Heart right ventricle (tissue), 16 donors: ENCODE results near the gene CHD3. TPM values are rescaled to one million over a fixed set of nuclear protein-coding genes. Genes with fewer than 3 reads are reported as not detected.

ENCODE experiments used
- ATAC-seq, 8 donors: fragments of 200-7000 bp; cut with Tn5 transposase; one replicate each; pipeline ENCODE4 v1.9.1; 2020; ENCODE audit warnings: mild to moderate bottlenecking in 8 of 8, moderate library complexity in 8 of 8, moderate number of reproducible peaks in 1 of 8
- DNase-seq, 2 donors: peaks; one replicate each; pipeline ENCODE4 v3.0.0-alpha.2; 2020
- H3K27ac ChIP-seq, 10 donors: fragments of 200-600 bp; sonication (generic) in 2 of 10; one replicate each; pipeline versions ENCODE4 v1.5.0 to v1.8.0; 2020 to 2022; ENCODE audit warnings: mild to moderate bottlenecking in 3 of 10
- H3K27me3 ChIP-seq, 7 donors: fragments of 200-600 bp; one replicate each; pipeline ENCODE4 v1.8.0; 2021 to 2022; ENCODE audit warnings: mild to moderate bottlenecking in 2 of 7
- H3K36me3 ChIP-seq, 9 donors: fragments of 200-600 bp; sonication (generic) in 1 of 9; one replicate each; pipeline versions ENCODE4 v1.5.0 to v1.8.0; 2020 to 2022; ENCODE audit warnings: mild to moderate bottlenecking in 2 of 9
- H3K4me1 ChIP-seq, 9 donors: fragments of 200-600 bp; sonication (generic) in 1 of 9; one replicate each; pipeline versions ENCODE4 v1.5.0 to v1.8.0; 2020 to 2022; ENCODE audit warnings: mild to moderate bottlenecking in 4 of 9
- H3K4me3 ChIP-seq, 10 donors: fragments of 200-600 bp; sonication (generic) in 2 of 10; one replicate each; pipeline versions ENCODE4 v1.5.0 to v1.8.0; 2020 to 2022; ENCODE audit warnings: mild to moderate bottlenecking in 7 of 10, moderate library complexity in 2 of 10
- H3K9me3 ChIP-seq, 11 donors: fragments of 200-600 bp in 10 of 11; sonication (generic) in 2 of 11; one replicate each; pipeline versions ENCODE4 v1.5.0 to v1.8.0; 2013 to 2022; ENCODE audit warnings: mild to moderate bottlenecking in 2 of 11, control low read depth in 1 of 11, moderate library complexity in 1 of 11
- WGBS, 2 donors: extraction: QIAGEN DNeasy Blood & Tissue Kit; methylation state at CpG; one replicate each; pipeline ENCODE4 v1.1.7; 2013; ENCODE audit warnings: inconsistent platforms in 1 of 2; 5-methylcytosine and 5-hydroxymethylcytosine counted together
- intact Hi-C, 10 donors: fragments of 100-400 bp; cut with DNase I; formaldehyde crosslinking; loops; one replicate each; pipeline versions ENCODE4 v1.11.1 to v1.14.2; 2022
- polyA plus RNA-seq, 2 donors: library from polyadenylated mRNA; stranded (reverse); fragments of 200-250 nt; gene quantifications; one replicate each; pipeline ENCODE4 v1.2.3, GENCODE V29; 2013
- total RNA-seq, 10 donors: library from RNA; stranded (reverse); fragmentation: NEBNext Ultra II Directional in 3 of 10; extraction: Animal tissue kit (Norgen Biotek cat#: 25700) in 3 of 10; gene quantifications; one replicate each; pipeline versions ENCODE4 v1.2.1 to v1.2.4, GENCODE V29; 2021 to 2023
- TF ChIP-seq, protein P1 (sequence below), 9 donors: fragments of 200-600 bp; sonication (generic) in 2 of 9; IDR thresholded peaks; one replicate each; pipeline versions ENCODE4 v1.5.0 to v1.8.0; 2021 to 2022; ENCODE audit warnings: antibody characterized with exemption in 9 of 9, mild to moderate bottlenecking in 5 of 9, moderate library complexity in 1 of 9
- donor health status: Arrhythmogenic right ventricular cardiomyopathy.
- donor health status: ischemic (EF 13 %, LVEDD 7.1; RV severe dilation, severe dysfunction).
- donor health status: healthy with polysubstance abuse.
- donor health status: DM: no; HTN: yes; CAD: no.
- donor health status: DM: no; HTN: no; CAD: no.
- donor health status: ischemic (EF 25% LVEDD 6.9; RV normal size, moderate dysfunction).
- donor health status: ischemic (EF 25% LVEDD 5.7; RV mildly dilated, moderate dysfunction).
- donor health status: healthy.
- donor health status: DM: yes; HTN: yes; CAD: no.
- donor health status: Ischemic cardiomyopathy.
- donor health status: ischemic (EF 35%, LVEDD 5.7; RV mildly dilated, moderate dysfunction).
- donor health status: nonischemic (EF 11% LVEDD 7.7; RV severe dilation, severe dysfunction).
- donor health status: DM: yes; HTN: yes; CAD: no.
- donor health status: PGD.
- donor health status: ischemic (EF 29% LVEDD 5.4; RV normal size, mild dysfunction).
- donor health status: nonischemic (EF 23%, LVEDD 6.1; RV moderate dilation, normal function).

CHD3 gene
- total and polyA plus RNA-seq, 12 donors = 8.2 to 29.0 (median 11.1) TPM

DNA sequence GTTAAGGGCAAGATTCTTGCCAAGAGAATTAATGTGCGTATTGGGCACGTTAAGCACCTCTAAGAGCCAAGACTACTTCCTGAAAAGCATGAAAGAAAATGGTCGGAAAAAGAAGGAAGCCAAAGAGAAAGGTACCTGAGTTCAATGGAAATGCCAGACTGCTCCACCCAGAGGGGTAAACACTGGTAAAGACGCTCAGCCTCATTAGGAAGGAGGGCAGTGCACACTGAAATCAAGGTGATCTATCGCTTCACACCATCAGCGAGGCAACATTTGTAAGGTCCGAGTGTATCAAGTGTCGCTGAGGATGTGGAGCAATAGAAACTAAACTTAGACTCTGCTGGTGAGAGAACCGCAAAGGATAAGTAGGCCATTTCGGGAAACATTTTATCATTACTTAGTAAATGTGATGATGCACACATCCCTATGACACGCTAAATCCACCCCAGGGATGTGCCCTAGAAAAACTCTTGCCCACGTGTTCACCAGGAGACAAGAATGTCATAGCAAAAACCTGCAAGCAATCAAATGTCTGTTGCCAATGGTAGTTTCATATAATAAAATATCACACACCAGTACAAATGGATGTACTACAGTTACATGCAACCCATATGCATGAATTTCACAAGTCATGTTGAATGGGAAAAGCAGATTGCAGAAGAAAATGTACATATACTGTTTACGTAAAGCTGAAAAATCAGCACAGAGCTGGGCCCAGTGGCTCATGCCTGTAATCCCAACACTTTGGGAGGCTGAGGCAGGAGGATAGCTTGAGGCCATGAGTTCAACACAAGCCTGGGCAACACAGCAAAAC, 67.0 kb downstream of the CHD3 start:
- H3K27me3 ChIP-seq = peaks cover 0 to 4% (median 0%) of the 10 kb centered on the region in 7 donors
- TF ChIP-seq, protein P1, sequence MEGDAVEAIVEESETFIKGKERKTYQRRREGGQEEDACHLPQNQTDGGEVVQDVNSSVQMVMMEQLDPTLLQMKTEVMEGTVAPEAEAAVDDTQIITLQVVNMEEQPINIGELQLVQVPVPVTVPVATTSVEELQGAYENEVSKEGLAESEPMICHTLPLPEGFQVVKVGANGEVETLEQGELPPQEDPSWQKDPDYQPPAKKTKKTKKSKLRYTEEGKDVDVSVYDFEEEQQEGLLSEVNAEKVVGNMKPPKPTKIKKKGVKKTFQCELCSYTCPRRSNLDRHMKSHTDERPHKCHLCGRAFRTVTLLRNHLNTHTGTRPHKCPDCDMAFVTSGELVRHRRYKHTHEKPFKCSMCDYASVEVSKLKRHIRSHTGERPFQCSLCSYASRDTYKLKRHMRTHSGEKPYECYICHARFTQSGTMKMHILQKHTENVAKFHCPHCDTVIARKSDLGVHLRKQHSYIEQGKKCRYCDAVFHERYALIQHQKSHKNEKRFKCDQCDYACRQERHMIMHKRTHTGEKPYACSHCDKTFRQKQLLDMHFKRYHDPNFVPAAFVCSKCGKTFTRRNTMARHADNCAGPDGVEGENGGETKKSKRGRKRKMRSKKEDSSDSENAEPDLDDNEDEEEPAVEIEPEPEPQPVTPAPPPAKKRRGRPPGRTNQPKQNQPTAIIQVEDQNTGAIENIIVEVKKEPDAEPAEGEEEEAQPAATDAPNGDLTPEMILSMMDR (IDR thresholded peaks at IDR 0.05) = no peak
- ATAC-seq (peak; percentile 56 to 82 (median 71)), DNase-seq (peak in 1 of 2 donors; percentile 21)
- no peak overlapping the region for H3K4me3 ChIP-seq
- peak overlapping the region in 2 of 10 donors; percentile 44 to 47 for H3K27ac ChIP-seq
- no peaks in the 10 kb centered on the region for H3K36me3 ChIP-seq
- 43 to 55% methylated on average over 13 of the region's 13 CpGs for WGBS, 2 donors
- intact Hi-C loops = no loop called here
- peaks cover 0 to 21% (median 11%) of the 10 kb centered on the region in 9 donors for H3K4me1 ChIP-seq
- H3K9me3 ChIP-seq = no peaks in the 10 kb centered on the region

DNA sequence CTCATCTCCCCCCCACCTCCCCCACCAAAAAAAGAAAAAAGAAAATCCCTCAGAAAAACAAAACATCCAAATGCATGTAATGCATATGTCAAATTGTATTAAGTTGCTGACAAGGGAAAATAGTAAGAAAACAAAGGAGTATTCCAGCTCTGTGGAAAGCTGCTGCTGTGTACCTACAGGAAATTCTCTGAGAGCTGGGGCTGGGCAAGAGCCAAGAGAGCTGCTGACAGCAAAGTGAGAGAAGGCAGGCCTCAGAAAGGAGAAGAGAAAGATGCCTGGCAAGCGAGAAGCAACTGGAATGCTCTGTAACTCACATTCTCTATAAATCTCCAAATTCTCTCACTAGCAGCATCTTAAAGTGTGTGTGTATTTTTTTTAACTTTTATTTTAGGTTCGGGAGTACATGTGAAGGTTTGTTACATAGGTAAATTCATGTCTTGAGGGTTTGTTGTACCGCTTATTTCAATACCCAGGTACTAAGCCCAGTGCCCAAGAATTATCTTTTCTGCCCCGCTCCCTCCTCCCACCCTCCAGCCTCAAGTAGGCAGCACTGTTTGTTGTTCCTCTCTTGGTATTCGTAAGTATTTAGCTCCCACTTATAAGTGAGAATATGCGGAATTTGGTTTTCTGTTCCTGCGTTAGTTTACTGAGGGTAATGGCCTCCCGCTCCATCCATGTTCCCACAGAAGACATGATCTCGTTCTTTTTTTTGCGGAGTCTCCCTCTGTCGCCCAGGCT, 67.8 kb downstream of the CHD3 start:
- 53 to 56% methylated on average over 11 of the region's 11 CpGs for WGBS, 2 donors
- Histone ChIP-seq H3K27ac (peak overlapping the region in 2 of 10 donors; percentile 44 to 47), H3K27me3 (peaks cover 0 to 4% (median 0%) of the 10 kb centered on the region in 7 donors), H3K36me3 (no peaks in the 10 kb centered on the region), H3K9me3 (no peaks in the 10 kb centered on the region), H3K4me1 (peaks cover 0 to 21% (median 11%) of the 10 kb centered on the region in 9 donors), H3K4me3 (no peak overlapping the region)
- ATAC-seq = peak; percentile 75 to 96 (median 91)
- peak; percentile 62 to 69 for DNase-seq
- intact Hi-C loops = no loop called here
- TF ChIP-seq, protein P1 (IDR thresholded peaks at IDR 0.05) = no peak

DNA sequence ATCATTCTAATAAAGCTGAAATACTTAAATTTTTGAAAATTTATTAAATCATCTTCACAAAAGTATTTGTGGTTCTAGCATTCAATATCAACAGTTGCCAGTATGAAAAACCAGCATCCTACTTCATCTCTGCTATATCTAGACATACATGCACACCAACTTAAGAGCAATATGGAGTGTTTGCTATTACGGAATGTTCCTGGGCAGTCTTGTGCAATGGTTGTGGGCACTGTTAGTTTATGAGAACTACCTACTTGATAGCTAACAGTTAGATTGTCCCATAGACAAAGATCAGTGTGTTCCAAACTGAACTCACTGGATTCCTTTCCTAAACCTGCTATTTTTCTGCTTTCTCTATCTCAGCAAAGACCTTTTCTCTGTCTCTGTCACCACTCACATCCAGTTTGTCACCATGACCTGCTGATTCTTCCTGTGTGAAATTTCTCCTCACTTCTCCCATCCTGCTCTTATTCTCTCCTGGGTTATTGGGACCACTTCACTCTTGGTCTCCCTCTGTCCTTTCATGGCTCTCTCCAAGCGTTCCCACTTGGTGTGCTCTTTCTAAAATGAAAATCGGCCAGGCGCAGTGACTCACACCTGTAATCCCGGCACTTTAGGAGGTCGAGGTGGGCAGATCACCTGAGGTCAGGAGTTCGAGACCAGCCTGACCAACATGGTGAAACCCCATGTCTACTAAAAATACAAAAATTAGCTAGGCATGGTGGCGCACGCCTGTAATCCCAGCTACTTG, 71.1 kb downstream of the CHD3 start:
- Histone ChIP-seq H3K4me1 (peaks cover 0 to 21% (median 11%) of the 10 kb centered on the region in 9 donors), H3K4me3 (no peak overlapping the region), H3K27me3 (peaks cover 0 to 4% (median 0%) of the 10 kb centered on the region in 7 donors), H3K36me3 (no peaks in the 10 kb centered on the region), H3K9me3 (no peaks in the 10 kb centered on the region), H3K27ac (no peak overlapping the region)
- ATAC-seq (no peak), DNase-seq (no peak)
- intact Hi-C loops = no loop called here
- TF ChIP-seq, protein P1 (IDR thresholded peaks at IDR 0.05) = no peak
- WGBS, 2 donors = 91 to 97% methylated on average over 9 of the region's 9 CpGs

DNA sequence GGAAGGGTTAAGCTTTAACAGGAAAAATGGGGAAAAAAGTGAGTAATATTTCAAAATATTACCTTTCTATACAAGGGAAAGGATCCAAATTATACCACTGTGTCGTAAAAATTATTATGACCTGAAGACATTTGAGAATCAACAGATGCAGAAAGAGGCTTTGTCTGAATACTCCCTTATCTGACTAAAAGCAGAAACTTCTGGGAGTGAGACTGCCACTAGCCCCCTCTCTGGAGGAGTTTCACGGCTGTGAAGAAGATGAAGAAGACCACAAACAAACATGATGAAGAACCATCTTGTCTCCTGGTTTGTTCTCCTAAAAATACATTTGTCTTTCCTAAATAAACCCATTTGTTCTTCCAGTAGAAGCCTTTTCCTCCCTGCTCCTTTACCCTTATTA, 72.8 kb downstream of the CHD3 start:
- peaks cover 0 to 5% (median 3%) of the 10 kb centered on the region in 9 donors for H3K4me1 ChIP-seq
- H3K27me3 ChIP-seq = peaks cover 0 to 4% (median 0%) of the 10 kb centered on the region in 7 donors
- no peak overlapping the region for H3K4me3 ChIP-seq
- no peak overlapping the region for H3K27ac ChIP-seq
- no peaks in the 10 kb centered on the region for H3K9me3 ChIP-seq
- DNase-seq (no peak), ATAC-seq (no peak)
- TF ChIP-seq, protein P1 (IDR thresholded peaks at IDR 0.05) = no peak
- H3K36me3 ChIP-seq = no peaks in the 10 kb centered on the region
- intact Hi-C loops = no loop called here
- WGBS, 2 donors = 47 to 48% methylated on average over 2 of the region's 2 CpGs
